ENCODE data around the gene DCLK2.

Gene DCLK2

DNA sequence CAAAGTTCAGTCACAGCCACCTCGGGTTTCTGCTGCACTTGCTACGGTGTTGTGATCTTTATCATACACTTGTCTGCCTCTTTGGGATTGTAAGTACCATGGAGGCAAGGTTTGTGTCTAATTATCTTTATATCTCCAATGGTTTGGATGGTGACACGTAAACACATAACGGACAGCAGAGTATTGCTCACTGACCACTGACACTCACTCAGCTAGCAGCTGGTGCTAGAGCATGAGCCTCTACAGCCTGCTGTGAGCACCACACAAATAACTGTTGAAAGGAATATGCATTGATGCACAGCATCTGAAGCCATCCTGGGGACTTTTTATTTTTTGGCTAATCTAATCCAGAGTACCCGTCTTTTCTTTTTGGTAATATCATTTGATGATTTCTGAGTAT lies 156.0 kb downstream of the DCLK2 start:
- no peak overlapping the region for H3K4me3 ChIP-seq (ENCODE audit: low read depth, low read length)
- H3K27ac ChIP-seq: no peak overlapping the region
- in situ Hi-C loops (cut with HindIII; ENCODE audit: low pct_ligation_motif_present, low sequenced_read_pairs): no loop called here
- H3K36me3 ChIP-seq (replicated peaks): no peaks in the 10 kb centered on the region
- TF ChIP-seq, protein P1, sequence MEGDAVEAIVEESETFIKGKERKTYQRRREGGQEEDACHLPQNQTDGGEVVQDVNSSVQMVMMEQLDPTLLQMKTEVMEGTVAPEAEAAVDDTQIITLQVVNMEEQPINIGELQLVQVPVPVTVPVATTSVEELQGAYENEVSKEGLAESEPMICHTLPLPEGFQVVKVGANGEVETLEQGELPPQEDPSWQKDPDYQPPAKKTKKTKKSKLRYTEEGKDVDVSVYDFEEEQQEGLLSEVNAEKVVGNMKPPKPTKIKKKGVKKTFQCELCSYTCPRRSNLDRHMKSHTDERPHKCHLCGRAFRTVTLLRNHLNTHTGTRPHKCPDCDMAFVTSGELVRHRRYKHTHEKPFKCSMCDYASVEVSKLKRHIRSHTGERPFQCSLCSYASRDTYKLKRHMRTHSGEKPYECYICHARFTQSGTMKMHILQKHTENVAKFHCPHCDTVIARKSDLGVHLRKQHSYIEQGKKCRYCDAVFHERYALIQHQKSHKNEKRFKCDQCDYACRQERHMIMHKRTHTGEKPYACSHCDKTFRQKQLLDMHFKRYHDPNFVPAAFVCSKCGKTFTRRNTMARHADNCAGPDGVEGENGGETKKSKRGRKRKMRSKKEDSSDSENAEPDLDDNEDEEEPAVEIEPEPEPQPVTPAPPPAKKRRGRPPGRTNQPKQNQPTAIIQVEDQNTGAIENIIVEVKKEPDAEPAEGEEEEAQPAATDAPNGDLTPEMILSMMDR (IDR thresholded peaks at IDR 0.05; ENCODE audit: low read depth, low read length, missing control alignments): no peak
- DNase-seq: no peak
- H3K27me3 ChIP-seq (replicated peaks): no peaks in the 10 kb centered on the region

DNA sequence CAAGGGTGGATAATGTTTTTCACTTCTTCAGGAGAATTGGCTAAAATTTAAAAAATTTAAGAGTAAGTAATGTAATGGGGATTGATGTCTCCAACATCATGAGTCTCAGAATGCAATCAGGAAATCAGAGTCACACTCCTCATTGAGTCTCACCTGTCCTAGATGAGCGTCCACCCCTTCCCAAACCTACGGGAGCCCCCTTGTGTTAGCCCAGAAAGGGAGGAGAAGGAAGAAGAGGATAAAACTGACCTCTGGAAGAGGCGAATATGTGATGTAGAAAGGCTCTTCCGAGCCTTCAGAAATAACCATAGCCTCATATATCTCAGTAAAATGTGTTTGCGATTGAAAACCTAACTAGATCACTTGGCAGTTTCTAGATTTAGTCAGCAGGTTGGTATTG lies 157.1 kb downstream of the DCLK2 start:
- DNase-seq: no peak
- Histone ChIP-seq H3K27me3 (replicated peaks) (no peaks in the 10 kb centered on the region), H3K27ac (peak overlapping the region; percentile 93), H3K4me3 (ENCODE audit: low read depth, low read length) (no peak overlapping the region), H3K36me3 (replicated peaks) (no peaks in the 10 kb centered on the region)
- in situ Hi-C loops (cut with HindIII; ENCODE audit: low pct_ligation_motif_present, low sequenced_read_pairs): no loop called here
- TF ChIP-seq, protein P1 (IDR thresholded peaks at IDR 0.05; ENCODE audit: low read depth, low read length, missing control alignments): no peak

DNA sequence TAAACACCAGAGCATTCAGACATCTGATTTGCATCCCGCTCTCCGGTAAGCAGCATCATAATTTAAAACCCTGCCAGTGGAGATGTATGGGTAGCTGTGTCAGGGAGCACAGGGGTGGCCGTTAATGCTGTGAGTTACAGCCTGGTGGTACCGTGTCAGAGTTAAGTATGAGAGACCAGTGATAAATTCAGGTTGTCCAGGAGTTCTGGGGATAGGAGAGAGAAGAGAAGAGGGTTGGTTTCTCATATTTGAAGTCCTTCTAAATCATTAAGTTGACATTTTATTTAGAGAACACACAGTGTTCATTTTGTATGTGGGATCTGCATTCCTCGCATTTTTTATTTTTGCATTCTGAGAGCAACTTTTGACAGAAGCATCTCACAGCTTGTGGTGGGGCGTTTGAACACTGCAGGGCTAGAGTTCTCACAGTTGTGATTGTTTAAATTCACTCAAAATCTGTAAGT lies 157.6 kb downstream of the DCLK2 start:
- H3K27ac ChIP-seq: peak overlapping the region; percentile 93
- no peak for DNase-seq
- H3K36me3 ChIP-seq (replicated peaks): no peaks in the 10 kb centered on the region
- H3K4me3 ChIP-seq (ENCODE audit: low read depth, low read length): no peak overlapping the region
- TF ChIP-seq, protein P1 (IDR thresholded peaks at IDR 0.05; ENCODE audit: low read depth, low read length, missing control alignments): no peak
- H3K27me3 ChIP-seq (replicated peaks): no peaks in the 10 kb centered on the region
- in situ Hi-C loops (cut with HindIII; ENCODE audit: low pct_ligation_motif_present, low sequenced_read_pairs): no loop called here

DNA sequence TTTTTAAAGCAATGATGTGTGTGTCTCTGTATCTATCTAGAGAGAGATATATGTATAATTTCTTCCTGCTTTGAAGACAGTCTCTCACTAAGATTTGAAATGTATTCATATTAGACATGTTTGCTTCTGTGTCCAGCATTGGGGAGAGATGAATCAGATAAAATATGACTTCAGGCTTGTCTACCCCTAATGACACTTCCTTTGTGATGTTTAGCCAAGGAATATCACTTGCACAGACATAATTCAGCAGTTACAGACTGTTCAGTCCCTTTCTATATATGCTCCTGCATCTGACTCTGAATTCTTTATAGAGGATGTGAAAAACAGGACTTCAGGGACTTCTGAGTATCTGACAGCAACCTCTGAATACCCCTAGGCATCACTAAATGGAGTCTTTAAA lies 158.4 kb downstream of the DCLK2 start:
- no peak for DNase-seq
- H3K36me3 ChIP-seq (replicated peaks): no peaks in the 10 kb centered on the region
- peak overlapping the region; percentile 93 for H3K27ac ChIP-seq
- no peak overlapping the region for H3K4me3 ChIP-seq (ENCODE audit: low read depth, low read length)
- no peaks in the 10 kb centered on the region for H3K27me3 ChIP-seq (replicated peaks)
- in situ Hi-C loops (cut with HindIII; ENCODE audit: low pct_ligation_motif_present, low sequenced_read_pairs): no loop called here
- TF ChIP-seq, protein P1 (IDR thresholded peaks at IDR 0.05; ENCODE audit: low read depth, low read length, missing control alignments): no peak

DNA sequence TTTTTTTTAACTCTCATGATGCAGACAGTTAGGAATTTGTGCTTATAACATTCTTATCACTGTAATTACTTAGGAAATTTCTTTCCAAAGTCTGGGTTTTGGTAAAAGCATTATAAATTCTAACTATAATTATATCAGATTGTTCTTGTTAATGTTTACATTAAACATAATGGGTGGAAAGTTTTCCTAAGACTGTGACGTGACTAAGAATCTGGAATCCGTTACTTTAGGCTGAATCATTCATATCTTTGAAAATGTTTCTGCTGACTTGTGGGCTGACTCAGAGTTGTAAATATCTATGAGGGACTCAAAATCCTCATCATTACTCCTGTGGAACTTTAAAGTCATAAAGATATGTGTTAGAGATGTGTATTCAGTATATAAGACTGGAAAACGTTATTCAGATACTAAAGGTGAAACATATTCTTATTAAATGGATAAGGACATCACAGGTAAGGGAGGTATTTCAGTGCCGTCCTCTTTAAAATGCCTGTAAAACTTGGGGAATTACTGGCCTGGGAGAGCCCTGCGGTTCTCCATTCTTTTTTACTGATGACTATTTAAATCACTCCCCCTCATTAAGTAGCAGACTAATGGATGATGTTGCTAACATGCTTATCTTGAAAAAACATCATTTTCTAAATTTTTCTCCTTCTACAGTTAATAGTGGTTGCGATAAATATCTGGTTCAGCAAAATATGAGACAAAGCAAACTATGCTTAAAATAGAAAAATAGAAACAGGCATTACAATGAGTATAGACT lies 159.0 kb downstream of the DCLK2 start:
- peak; percentile 70 for DNase-seq
- H3K27me3 ChIP-seq (replicated peaks): no peaks in the 10 kb centered on the region
- H3K4me3 ChIP-seq (ENCODE audit: low read depth, low read length): peak overlapping the region; percentile 15
- in situ Hi-C loops (cut with HindIII; ENCODE audit: low pct_ligation_motif_present, low sequenced_read_pairs): no loop called here
- no peaks in the 10 kb centered on the region for H3K36me3 ChIP-seq (replicated peaks)
- peak overlapping the region; percentile 93 for H3K27ac ChIP-seq
- TF ChIP-seq, protein P1 (IDR thresholded peaks at IDR 0.05; ENCODE audit: low read depth, low read length, missing control alignments): no peak

DNA sequence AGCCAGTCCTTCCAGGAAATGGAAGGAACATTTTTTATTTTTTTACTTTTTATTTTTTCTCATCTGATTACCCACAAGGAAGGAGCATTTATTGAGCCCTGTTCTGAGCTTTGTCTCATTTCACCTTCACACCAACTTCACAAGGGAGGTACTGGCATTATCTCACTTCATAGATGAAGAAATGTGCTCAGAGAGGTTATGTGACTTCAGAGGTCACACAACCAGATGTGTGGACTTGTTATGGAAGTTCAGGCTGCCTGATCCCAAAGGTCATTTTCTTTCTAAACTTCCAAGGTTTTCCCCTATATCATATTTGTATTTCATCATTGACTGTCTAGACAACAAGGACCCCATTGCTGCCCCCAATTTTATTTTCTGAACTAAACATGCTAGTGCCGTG lies 160.3 kb downstream of the DCLK2 start:
- Histone ChIP-seq H3K4me3 (ENCODE audit: low read depth, low read length) (no peak overlapping the region), H3K27ac (peak overlapping the region; percentile 93), H3K27me3 (replicated peaks) (no peaks in the 10 kb centered on the region), H3K36me3 (replicated peaks) (no peaks in the 10 kb centered on the region)
- in situ Hi-C loops (cut with HindIII; ENCODE audit: low pct_ligation_motif_present, low sequenced_read_pairs): no loop called here
- DNase-seq: no peak
- TF ChIP-seq, protein P1 (IDR thresholded peaks at IDR 0.05; ENCODE audit: low read depth, low read length, missing control alignments): no peak
